Activated CD8-positive, alpha-beta memory T cell treated with anti-CD3 and anti-CD28 coated beads, Interleukin-2, amount 50 U/mL, for 24 hours (primary cell): Measurements from ENCODE around the gene WWP2.

Source experiments
- DNase-seq: peaks from one replicate; pipeline ENCODE4 v3.0.0-alpha.2; 2020; ENCODE audit errors: extremely low read depth

Gene WWP2

DNA sequence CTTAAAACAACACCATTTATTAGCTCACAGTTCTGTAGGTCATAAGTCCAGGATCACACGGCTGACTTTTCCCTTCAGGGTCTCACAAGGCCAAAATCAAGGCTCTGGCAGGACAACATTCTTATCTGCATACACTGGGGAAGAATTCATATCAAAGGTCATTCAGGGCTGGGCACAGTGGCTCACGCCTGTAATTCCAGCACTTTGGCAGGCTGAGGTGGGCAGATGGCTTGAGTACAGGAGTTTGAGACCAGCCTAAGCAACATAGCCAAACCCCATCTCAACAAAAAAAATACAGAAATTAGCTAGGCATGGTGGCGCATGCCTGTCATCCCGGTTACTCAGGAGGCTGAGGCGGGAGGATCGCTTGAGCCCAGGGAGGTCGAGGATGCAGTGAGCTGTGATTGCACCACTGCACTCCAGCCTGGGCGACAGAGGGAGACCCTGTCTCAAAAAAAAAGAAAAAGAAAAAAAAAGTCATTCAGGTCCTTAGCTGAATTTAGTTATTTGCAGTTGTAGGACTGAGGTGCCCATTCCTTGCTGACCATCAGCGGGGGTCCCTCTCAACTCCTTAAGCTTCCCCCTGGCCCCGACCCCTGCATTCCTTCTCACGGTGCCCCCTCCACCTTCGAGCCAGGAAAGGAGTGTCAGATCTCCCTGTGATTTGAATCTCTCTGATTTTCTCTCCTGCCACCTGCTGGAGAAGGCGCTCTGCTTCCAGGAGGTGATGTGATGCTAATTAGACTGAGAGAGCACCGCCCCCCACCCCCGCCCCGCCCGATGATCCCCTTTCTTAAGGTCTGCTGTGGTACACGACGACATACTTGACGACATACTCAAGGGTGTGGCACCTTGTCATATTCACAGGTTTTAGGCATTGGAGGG, 97.2 kb downstream of the WWP2 start:
- DNase-seq = no peak

GRCh38 chr16:69860233-69861231, 98.4 kb downstream of the WWP2 start:
- no peak for DNase-seq

DNA sequence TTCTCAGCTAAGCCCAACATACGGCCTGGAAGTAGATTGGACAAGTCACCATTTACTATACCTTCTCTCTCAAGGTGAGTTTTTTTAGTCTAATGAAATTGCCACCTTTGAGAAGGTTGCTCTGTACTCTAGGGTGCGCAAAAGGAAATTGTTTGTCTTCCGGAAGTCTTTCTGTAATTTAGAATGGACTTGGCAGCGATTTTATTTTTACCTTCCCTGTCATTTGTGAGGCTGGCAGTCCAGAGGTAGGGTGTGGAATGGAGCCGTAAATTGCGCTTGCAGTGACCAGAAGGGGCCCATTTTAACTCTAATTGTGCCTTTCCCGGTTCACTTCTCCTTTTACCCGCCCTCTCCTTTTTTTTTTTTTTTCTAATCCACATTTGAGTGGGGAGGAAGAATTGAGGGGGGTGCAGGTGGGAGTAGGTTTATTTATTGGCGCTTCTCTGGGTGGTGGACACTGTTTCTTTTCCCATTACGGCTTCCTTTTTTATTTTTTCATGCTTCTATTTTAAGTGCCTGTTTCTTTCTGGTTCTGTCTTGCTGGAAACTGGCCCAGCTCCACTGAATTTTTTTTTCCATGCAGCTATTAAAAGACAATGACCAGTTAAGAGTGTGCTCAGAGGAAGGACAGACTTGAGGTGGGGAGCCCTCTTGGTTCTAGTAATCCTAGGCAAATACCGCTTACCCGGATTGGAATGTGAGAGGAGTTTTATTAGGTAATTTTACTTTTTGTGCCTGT, 99.3 kb downstream of the WWP2 start:
- no peak for DNase-seq

GRCh38 chr16:69863401-69864281, 101.5 kb downstream of the WWP2 start:
- DNase-seq = no peak

DNA sequence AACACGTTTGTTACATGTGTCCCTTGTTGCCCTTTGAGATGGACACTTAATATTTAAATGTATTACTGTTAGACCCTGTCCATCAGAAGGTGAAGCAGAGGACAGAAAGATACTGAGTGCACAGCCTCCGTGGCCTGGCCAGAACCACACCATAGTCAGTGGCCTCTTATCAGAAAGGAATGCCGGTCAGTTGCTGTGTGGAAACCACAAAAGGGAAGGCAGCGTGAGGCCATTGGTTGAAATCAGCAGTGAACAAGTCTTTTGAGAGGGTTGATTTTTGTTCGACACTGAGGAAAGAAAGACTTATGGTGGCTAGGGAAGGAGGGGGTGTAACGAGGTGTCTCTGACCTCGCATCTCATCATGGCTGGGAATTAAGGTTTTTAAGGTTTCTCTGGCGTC, 103.6 kb downstream of the WWP2 start:
- no peak for DNase-seq

GRCh38 chr16:69867784-69868560, 105.8 kb downstream of the WWP2 start:
- no peak for DNase-seq

DNA sequence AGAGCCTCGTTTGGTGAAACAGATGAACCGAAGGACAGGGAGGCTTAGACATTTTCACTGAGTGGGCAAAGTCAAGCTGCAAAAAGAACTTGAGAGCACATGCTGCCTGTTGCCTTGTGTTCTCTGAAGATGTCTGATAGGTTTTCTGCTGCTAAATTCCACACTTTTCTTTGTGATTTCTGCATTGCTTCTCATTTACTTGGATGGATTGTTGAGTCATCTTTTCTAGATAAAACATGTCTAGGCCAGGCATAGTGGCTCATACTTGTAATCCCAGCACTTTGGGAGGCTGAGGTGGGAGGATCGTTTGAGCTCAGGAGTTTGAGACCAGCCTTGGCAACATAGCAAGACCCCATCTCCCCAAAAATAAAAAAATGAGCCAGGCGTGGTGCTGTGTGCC, 108.6 kb downstream of the WWP2 start:
- DNase-seq = no peak

GRCh38 chr16:69871708-69872107, 109.6 kb downstream of the WWP2 start:
- no peak for DNase-seq

DNA sequence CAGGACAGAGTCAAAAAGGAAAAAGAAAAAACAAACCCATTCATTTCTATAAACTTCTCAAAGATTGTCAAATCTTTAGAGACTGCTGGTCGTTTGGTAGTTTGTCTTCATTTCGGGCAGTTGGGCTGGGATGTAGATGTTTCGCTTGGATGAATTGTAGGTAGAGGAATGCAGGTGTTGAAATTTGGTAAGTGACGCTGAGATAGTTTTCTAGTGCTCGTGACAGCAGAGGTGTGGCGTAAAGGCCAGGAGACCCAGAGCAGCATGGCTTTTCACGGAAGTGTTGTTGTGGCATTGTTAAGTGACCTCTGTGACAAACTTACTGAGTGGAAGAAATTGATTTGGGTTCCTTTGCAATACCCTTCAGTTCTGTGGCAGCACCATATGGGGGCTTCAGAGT, 110.8 kb downstream of the WWP2 start:
- DNase-seq = no peak

GRCh38 chr16:69873783-69874182, 111.7 kb downstream of the WWP2 start:
- DNase-seq = no peak

DNA sequence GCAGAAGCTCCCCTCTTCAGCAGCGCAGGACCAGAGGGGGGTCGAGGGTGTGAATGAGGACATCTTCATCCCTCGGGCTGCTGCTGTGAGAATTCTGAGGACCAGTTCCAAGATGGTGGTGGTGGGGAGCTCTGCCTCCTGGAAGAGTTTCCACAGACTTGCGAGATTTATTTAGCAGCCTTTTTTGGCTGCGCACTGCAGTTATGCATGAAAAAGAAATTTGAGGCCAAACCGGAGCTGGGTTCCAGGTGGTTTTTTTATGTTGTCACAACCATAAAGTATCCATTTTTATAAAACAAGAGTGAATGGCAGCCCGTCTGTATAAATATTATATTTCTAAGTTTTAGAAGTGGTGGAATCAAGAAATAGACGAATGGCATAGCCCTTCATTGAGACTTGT, 112.1 kb downstream of the WWP2 start:
- DNase-seq = no peak

DNA sequence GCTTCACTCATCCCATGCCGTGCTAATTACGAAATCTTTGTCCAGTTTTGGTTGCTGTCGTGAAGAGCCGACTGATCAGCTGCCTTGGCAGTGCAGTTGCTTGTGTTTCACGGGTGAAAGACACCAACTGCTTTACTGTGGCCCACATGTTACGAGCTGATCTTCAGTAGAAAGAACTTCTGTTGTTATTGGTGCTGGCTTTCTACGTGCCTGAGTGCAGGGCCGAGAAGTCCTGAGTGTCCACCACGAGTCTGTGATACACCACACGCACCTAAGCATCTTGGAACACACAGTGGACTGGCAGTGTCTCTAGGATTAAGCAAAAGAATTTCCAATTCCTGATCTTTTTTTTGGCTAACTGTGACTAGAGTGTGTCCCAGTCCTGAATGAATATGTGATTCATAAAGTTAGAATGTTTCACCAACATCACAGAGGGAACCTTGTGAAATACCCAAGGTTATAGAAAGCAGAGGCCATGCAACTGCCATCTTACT, 118.6 kb downstream of the WWP2 start:
- DNase-seq = no peak

DNA sequence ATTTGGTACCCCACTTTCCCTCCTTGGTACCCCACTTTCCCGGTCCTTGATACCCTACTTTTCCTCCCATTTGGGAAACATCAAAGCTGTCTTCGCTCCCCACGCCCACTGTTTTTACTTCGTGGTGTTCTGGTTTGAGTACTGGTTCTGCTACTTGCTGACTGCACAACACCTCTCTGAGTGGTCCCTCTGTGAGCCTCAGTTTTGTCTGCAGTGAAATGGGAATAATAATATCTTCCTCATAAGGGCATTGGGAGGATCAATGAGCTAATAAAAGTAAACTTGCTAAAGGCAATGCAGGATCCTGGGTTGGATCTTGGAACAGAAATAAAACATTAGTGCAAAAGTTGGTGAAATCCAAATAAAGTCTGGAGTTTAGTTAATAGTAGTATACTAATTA, 119.0 kb downstream of the WWP2 start:
- no peak for DNase-seq

DNA sequence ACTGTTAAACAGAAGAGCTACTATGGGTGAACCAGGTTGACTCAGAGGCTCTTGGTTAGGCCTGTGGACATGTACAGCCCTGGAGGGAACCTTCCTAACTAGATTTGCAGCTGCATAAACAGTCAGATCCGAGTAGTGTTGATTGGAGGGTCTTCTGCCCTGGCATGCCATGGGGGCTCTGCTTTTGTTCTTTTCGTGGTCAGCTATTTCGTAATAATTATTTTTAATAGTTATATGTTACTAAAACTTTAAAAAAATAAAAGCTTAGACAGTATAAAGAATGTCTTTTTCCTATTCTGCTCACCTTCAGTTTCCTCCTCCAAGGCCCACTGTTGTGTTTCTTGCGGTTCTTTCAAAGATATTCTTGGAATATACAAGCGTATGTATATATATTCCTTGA, 121.6 kb downstream of the WWP2 start:
- no peak for DNase-seq

GRCh38 chr16:69885722-69886121, 123.6 kb downstream of the WWP2 start:
- no peak for DNase-seq

- no peak for DNase-seq
Observed at GRCh38 chr16:69886726-69887125, 124.6 kb downstream of the WWP2 start.

GRCh38 chr16:69888005-69888590, 126.0 kb downstream of the WWP2 start:
- no peak for DNase-seq

- DNase-seq = no peak
Observed at GRCh38 chr16:69889295-69889964, 127.3 kb downstream of the WWP2 start.
